ENCODE measurements around the gene THSD7B.

DNA sequence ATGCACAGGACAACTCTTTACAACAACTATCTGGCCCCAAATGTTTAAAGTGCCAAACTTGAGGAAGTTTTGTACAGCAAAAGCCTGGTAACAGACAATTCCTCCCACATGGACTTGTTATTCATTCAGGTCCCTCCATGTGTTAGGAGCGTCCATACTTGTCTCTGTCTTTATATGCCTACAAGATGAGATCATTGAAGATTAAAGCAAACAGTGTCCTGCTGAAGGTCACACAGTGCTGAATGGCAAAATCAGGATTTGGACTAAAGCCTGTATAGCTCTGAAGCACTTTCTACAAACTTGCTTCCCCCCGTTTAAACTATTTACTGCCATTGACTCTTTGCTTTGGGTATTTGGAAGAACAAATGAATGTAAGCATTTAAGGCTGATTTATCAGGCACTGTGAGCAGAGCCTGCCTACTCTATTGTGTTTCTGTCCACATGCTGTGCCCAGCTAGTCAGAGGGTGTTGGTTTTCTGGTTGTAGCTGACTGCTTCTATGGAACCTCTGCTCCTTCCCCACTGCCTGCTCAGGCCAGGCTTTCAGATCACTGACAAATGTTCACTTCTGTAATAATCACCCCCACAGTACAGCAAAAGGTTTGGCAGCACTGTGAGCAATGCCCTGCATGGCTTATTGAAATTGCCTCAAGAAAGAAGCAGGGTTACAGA, 274.3 kb downstream of the THSD7B start:
- TF ChIP-seq GATA2 (IDR thresholded peaks at IDR 0.05; ENCODE audit: low read depth, low read length) (no peak), GATA3 (IDR thresholded peaks at IDR 0.05; ENCODE audit: low read depth, low read length) (no peak)
